Measurements from ENCODE around the gene KLHL30.

The KLHL30 gene

DNA sequence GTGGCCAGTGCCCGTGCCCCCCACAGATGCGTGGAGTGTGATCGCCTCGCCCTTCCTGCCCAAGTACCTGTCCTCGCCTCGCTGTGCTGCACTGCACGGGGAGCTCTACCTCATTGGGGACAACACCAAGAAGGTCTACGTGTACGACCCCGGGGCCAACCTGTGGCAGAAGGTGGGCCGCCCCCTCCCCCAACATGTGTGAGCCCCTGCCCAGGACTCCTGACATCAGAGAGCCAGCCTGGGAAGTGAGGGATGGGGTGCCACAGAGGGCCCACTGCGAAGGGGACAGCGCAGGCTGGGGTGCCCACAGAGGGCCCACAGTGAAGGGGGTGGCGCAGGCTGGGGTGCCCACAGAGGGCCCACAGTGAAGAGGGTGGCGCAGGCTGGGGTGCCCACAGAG is 10.5 kb downstream of the KLHL30 start:
- no peak for DNase-seq

DNA sequence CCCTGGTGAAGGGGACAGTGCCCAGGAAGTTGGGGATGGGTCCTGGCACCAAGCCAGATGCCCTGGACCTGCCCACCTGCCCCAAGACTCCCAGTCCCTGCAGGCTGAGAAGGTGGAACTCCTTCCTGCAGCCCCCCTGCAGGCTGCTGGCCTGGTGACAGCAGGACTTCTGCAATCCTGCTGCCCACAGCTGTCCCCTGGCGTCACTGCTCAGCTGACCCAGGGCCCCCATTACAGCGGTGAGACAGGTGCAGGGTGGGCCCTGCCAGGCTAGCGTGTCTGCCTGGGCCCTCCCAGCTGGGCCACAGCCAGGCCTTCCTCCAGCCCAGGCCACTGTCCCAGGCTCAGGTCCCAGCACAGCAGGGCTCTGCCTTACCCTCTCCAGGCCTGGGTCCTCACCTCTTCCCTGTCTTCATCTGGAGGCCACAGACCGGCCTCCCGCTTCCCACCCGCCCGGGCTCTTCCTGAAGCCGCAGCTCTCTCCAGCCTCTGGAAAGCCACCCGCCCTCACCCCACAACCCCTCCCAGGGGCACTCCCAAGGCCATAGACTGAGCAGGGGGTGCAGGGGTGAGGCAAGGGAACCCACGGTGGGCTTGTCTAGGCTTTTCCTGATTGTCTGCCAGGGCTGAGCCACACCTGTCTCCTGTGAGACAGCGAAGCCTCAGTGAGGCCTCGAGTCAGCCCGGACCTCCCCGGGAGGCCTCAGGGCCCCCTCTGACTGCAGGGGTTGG is 11.5 kb downstream of the KLHL30 start:
- DNase-seq: no peak

GRCh38 chr2:238150686-238151085 is 12.2 kb downstream of the KLHL30 start:
- no peak for DNase-seq

- no peak for DNase-seq
Measured at GRCh38 chr2:238151205-238151604, 12.7 kb downstream of the KLHL30 start.

DNA sequence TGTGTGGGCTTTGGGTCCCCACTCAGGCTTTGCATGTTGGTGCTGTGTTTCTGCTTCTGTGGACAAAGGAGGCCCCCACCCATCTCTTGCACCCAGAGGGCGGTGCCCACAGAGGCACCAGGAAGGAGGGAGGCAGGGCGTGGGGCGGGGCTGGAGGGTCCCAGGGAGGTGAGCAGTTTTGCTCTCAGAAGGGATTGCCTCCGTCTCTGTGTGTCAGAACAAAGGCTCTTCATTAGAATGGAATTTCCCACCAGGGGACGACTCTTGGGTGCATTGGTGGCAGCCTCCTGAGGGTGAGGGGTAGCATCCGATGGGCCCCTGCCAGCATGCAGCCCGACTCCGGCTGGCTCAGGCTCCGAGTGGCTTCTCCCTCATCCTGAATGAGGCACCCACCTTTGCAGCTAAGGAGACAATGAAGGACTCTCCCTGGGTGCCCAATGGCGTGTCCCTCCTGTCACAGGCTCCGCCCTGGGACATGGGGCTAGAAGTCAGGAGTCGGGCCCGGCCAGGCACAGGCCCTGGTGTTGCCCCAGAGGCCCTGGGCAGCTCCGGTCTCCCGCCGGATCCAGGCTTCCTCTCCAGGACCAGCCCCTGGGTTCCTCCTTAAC is 13.3 kb downstream of the KLHL30 start:
- DNase-seq: no peak

DNA sequence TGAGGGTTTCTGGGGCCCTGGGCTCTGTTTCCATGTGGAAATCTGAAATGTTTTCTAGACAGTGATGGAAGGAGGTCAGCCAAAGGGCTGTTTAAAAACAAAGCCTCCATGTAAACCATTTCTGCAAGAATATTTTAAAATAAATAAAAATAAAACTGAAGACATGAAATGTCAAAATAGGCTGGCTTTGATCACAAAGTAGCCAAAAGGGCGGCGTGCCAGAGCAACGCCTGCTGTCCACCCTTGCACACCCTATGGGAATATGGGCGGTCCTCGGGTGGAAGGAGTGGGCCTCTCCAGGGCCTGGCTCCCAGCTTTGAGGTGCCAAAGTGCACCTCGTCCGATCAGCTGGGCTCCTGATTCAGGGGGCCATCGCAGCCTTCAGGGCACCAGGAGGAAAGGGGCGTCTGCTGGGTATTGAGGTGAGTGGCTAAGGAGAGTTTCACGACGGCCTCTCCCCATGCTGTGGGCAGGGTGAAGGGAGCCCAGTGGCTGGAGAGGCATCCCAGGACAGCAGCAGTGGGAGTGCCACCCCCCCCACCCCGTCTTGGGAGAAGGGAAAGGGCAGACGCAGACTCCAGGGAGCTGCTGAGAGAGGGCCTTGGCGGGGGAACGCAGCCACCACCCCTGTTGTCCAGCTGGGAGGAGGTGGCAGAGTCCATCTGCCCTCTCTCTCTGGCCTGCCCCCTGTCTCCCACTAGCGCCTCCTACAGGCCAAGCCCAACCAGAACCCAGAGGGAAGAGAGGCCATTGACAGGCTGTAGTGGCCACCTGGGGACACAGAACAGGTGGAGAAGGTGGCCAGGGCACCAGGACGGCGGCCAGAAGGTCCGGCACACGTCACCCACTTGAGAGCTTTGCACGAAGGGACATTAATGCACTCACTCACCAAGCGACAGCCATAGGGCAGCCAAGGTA is 14.6 kb downstream of the KLHL30 start:
- DNase-seq: no peak

- no peak for DNase-seq
Measured at GRCh38 chr2:238154570-238154969, 16.1 kb downstream of the KLHL30 start.

- DNase-seq: no peak
Measured at GRCh38 chr2:238155051-238155760, 16.7 kb downstream of the KLHL30 start.

DNA sequence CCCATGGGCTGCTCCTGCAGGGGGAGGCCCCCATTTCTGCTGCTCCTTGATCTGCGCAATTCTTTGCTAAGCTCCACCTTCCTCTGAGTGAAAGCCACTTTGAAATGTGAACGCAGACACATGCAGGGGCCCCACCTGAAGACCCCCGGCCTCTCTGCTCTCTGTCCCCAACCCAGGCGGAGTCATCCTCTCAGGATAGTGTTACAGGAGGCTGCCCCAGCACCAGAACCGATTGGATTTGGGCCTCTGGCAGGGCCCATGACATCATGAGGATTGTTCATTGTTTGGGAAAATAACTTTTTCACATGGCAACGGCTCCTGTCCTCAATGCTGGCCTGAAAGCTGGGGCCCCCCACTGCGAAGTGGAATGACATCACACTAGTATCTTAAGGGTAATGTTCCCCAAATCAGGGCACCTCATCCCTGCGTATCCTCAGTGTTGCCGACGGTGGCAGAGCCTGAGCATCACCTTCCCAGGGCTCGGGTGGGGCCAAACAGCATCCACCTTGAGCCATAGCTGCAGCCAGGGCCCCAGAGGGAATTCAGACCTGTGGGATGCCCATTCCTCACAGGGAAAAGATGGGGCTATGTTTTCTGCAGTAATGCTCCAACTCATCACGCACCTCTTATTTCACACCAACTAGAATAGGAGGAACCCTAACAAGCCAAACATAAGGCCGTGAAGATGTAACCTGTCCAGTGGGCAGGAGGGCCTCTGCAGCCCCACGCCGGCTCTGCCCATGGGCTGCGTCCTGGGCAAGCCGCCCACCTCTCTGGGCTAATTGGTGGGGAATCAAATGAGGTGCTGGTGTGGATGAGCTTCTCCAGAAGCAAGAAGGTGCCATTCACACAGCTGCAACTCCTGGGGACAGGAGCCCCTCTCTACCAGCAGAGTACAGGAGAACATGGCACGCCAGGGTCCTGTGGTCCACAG is 17.6 kb downstream of the KLHL30 start:
- DNase-seq: no peak

GRCh38 chr2:238157506-238158017 is 19.1 kb downstream of the KLHL30 start:
- no peak for DNase-seq

DNA sequence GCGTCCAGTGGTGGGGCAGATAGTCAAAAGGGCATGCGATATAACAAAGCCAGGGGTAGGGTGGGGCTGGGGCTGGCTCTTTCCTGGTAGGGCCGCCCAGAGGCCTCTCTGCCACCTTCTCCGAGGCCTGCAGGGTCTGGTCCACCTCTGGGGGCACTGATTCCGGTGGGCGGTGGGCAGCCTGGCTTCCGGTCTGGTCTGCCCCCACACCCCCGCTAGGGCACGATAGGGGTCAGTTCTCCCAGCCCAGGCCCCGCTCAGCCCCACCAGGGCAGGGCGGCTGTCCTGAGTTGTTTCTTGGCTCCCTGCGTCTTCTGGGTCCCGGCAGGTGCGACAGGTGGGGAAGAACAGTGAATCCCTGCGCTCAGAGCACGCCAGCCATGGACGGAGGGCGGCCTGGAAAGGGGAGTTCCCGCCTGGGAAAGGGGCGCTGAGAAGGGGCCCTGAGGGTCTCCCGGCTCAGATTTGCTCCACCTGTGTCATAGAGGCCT is 19.6 kb downstream of the KLHL30 start:
- DNase-seq: no peak

- no peak for DNase-seq
Measured at GRCh38 chr2:238158509-238159070, 20.1 kb downstream of the KLHL30 start, which contains the start of gene ERFE. ERFE (plus strand) TSS chr2:238158970; CDS start chr2:238159008, 38 bp downstream.

GRCh38 chr2:238159071-238159539 is 20.6 kb downstream of the KLHL30 start:
- DNase-seq: no peak

DNA sequence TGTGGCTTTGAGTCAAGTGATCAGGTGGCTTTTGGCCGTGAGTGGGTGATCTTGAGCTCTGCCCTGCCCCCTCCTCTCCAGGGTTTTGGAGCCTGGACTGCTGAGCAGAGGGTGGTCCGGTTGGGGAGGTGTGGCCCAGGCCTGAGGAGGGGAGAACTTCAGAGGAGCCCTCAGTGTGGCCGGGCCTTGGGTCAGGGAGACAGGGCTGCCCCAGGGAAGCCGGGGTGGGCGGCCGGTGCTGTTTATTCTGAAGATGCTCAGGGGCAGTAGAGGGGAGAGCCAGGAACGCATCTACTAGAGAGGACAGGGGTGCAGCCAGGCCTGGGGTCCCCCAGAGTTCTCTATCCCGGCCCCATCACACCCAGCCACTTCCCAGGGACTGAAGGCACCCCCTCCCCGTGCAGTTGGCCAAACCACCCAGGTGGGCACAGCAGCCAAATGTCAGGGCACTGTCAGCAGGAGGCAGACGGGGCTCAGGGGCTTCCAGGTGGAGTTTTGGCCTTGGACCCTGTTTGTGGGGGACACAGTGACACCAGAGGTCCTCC is 21.3 kb downstream of the KLHL30 start:
- DNase-seq: no peak

- peak; percentile 22 for DNase-seq
Measured at GRCh38 chr2:238160206-238161129, 22.0 kb downstream of the KLHL30 start.

DNA sequence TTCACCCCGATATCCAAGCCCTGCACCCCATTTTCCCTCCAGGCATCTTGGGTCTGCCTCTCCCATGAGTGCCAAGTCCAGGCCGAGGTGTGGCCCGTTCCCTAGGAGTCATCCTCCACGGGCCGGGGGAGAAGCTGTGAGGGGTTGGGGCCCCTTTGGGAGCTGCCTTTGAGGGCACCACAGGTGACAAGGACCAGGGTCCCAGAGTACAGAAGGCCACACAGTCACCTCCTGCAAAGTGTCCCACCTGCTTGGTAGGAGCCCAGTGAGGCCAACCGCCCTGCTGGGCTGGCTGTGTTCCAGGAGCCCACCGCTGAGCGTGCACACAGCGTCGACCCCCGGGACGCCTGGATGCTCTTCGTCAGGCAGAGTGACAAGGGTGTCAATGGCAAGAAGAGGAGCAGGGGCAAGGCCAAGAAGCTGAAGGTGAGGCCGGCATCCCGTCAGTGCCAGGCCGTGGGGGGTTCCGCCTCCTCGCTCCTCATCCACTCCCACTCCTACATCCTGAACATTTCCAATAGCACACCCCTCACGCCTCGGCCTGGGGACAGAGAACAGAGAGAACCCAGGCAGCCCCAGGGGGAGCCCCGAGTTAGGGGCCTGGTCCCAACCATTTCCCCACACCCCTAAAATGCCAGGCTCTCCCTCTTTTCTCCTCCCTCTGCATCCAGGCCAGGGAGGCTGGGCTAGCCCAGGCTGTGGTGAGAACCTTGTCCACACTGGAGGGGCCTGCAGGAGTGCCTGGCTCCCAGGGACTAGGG is 23.0 kb downstream of the KLHL30 start:
- no peak for DNase-seq

DNA sequence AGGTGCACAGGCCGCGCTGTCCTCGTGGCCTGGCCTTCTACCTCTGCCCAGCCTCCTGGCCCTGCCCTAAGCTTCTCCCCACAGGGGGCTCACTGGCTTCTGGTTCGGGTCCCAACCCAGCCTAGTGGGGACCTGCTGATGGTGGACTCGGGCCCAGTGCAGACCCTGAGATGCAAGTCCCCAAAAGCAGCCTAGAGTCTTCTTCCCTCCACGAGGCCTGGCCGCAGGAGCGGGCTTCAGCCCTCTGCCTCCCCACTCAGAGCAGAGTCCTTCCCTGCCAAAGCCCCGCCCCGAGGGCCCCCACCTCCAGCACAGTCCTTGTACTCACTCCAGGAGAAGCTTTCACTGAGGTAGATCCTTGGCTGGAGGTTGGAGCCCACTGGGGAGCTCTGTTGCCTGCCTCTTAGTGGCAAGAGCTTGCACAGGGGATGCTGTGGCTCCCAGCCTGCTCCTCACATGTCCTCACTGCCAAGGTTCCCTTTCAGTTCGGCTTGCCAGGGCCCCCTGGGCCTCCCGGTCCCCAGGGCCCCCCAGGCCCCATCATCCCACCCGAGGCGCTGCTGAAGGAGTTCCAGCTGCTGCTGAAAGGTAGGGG is 23.9 kb downstream of the KLHL30 start:
- no peak for DNase-seq

- no peak for DNase-seq
Measured at GRCh38 chr2:238162846-238163441, 24.5 kb downstream of the KLHL30 start.
